WERI-Rb-1 (cell line): ENCODE results near the gene CPLX3.

Experiments used
- DNase-seq: peaks from one replicate; pipeline ENCODE4 v3.0.0-alpha.2; 2020
- H3K27ac ChIP-seq: fragments of 250-450 bp; sonication (Bioruptor Pico); 2 replicates; pipeline ENCODE4 v1.5.1; 2020; ENCODE audit warnings: mild to moderate bottlenecking, moderate library complexity
- H3K27me3 ChIP-seq: fragments of 250-450 bp; sonication (Bioruptor Pico); 2 replicates; pipeline ENCODE4 v1.5.1; 2021; ENCODE audit warnings: mild to moderate bottlenecking, low read depth, moderate library complexity; ENCODE audit not compliant: insufficient read depth, severe bottlenecking
- H3K36me3 ChIP-seq: fragments of 250-450 bp; sonication (Bioruptor Pico); 2 replicates; pipeline ENCODE4 v1.5.1; 2020; ENCODE audit warnings: mild to moderate bottlenecking, moderate library complexity
- H3K4me3 ChIP-seq: 2 replicates; pipeline ENCODE4 v1.5.1; 2011; ENCODE audit warnings: low read depth, mild to moderate bottlenecking, control low read depth, low read length
- H3K9me3 ChIP-seq: fragments of 250-450 bp; sonication (Bioruptor Pico); 2 replicates; pipeline ENCODE4 v1.5.1; 2021; ENCODE audit warnings: mild to moderate bottlenecking, moderate library complexity; ENCODE audit not compliant: severe bottlenecking
- TF ChIP-seq, protein P1 (sequence below): IDR thresholded peaks from 2 replicates; pipeline ENCODE4 v1.5.1; 2011; ENCODE audit warnings: low read depth, mild to moderate bottlenecking, control low read depth, inconsistent platforms, low read length

CPLX3 gene

DNA sequence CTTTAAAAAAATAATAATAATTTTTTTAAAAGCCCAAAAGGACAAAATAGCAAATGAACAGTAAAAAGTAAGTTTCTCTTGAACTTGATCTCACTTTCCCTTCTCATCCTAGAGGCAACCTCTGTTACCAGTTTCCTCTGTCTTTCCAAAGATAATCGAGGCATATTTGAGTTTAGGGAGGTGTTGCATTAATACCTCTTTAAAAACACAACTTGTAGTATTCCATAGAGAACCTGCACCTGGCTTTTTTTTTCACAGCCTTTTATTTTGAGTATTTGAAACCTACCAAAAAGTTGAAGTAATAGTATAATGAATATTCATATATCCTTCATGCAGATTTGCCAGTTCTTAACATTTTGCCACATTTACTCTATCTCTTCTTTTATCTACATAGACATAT is 35.4 kb upstream of the CPLX3 start:
- no peak overlapping the region for H3K27ac ChIP-seq
- H3K4me3 ChIP-seq = no peak overlapping the region
- no peaks in the 10 kb centered on the region for H3K9me3 ChIP-seq
- no peak for DNase-seq
- H3K36me3 ChIP-seq = peaks cover 26% of the 10 kb centered on the region
- H3K27me3 ChIP-seq = no peaks in the 10 kb centered on the region
- TF ChIP-seq, protein P1, sequence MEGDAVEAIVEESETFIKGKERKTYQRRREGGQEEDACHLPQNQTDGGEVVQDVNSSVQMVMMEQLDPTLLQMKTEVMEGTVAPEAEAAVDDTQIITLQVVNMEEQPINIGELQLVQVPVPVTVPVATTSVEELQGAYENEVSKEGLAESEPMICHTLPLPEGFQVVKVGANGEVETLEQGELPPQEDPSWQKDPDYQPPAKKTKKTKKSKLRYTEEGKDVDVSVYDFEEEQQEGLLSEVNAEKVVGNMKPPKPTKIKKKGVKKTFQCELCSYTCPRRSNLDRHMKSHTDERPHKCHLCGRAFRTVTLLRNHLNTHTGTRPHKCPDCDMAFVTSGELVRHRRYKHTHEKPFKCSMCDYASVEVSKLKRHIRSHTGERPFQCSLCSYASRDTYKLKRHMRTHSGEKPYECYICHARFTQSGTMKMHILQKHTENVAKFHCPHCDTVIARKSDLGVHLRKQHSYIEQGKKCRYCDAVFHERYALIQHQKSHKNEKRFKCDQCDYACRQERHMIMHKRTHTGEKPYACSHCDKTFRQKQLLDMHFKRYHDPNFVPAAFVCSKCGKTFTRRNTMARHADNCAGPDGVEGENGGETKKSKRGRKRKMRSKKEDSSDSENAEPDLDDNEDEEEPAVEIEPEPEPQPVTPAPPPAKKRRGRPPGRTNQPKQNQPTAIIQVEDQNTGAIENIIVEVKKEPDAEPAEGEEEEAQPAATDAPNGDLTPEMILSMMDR = no peak

DNA sequence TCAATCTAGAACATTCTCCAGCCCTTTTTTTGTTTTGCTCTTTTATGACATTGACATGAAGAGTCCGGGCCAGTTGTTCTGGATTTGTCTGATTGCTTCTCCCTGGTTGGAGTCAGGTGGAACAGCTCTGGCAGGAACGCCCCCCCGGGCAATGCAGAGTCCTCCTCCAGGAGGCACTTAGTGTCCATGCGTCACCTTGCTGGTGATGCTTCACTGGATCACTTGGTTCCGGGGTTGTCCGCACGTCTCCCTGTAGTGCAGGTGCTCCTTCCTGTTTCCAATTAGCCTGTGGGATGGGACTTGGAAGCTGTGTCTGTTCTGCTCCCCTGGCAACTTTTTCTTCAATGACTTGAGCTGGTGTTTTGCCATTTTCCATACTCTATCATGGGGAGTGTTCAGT is 34.8 kb upstream of the CPLX3 start:
- no peaks in the 10 kb centered on the region for H3K27me3 ChIP-seq
- H3K27ac ChIP-seq = no peak overlapping the region
- H3K36me3 ChIP-seq = peaks cover 20% of the 10 kb centered on the region
- H3K4me3 ChIP-seq = no peak overlapping the region
- no peaks in the 10 kb centered on the region for H3K9me3 ChIP-seq
- no peak for DNase-seq
- TF ChIP-seq, protein P1 = no peak

DNA sequence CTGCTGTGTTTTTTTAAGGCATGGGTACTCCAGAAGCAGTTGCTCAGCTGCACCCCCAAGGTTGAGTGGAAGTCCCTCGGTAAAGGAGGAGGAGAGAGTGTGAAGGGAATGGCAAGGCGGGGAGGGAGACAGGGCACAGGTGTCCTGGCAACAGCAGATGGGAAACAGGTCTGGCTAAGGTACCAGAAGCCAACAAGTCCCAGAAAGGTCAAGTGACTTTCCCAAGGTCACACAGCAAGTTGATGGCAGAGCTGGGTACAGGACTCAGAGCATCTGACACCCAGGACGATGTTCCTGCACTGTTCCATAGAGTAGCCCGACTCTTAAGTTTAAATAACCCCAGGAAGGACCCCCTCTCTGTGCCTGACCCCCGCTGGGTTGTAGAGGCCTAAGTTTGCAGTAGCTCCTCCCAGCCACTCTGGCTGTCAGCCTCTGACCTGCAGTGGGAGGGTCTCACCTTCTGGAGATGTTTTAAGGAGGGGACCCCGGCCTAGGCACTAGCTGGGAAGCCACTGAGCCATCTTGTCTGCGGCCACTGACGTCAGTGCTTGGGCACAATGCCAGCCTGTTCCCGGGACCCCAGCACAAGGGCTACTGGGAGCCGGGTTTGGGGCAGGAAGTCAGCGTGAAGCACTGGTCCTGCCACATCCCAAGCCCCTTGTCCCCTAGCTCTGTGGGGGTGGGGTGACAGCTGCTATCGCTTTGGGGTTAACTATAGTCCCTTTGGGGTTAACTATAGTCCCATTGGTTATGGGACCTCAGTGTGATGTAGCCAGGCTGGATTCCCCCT is 34.0 kb upstream of the CPLX3 start:
- peaks cover 15% of the 10 kb centered on the region for H3K36me3 ChIP-seq
- TF ChIP-seq, protein P1 = no peak
- no peak overlapping the region for H3K4me3 ChIP-seq
- DNase-seq = no peak
- no peak overlapping the region for H3K27ac ChIP-seq
- no peaks in the 10 kb centered on the region for H3K9me3 ChIP-seq
- H3K27me3 ChIP-seq = no peaks in the 10 kb centered on the region

DNA sequence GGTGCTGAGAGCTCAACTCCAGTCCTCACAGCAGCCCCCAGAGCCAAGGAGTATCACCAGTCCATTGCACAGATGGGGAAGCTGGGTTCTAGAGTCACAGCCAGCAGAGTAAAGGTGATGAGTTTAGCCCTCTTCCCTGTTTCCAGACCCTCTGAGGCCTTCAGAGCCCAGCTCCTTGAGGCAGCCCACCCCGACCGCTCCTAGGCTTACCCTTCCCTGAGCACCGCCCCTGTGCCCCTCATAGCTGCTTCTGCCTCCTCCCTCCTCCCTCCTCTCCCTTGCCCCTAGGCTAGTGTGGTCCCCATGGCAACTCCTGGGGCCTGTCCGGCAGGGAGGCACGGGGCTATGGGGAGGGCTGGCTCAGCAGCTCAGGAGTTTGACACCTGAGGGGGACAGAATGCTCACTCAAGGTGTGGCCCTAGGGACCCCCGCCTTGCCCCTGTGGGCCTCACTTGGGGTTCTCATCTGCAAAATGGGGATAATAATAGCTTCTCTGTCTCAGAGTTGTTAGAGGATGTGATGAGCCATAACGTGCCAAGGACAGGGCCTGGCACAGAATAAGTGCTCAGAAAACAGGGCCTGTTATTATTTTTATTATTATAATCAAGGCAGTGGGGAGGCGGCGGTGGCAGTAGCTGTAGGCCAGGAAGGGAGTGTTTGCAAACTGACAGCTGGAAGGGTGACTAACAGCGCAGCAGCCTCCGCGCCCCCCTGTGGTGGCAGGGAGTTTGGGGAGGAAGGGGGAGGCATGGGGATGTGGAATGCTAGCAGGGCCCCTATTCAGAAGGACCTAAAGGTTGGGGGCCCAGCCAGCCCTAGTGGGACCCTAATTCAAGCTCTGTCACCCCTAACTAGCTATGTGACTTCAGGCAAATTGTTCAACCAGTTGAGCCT is 33.0 kb upstream of the CPLX3 start:
- DNase-seq = no peak
- H3K27me3 ChIP-seq = no peaks in the 10 kb centered on the region
- TF ChIP-seq, protein P1 = no peak
- H3K9me3 ChIP-seq = no peaks in the 10 kb centered on the region
- H3K27ac ChIP-seq = no peak overlapping the region
- H3K4me3 ChIP-seq = no peak overlapping the region
- H3K36me3 ChIP-seq = peaks cover 9% of the 10 kb centered on the region; the same call in 1 of the 2 replicates

DNA sequence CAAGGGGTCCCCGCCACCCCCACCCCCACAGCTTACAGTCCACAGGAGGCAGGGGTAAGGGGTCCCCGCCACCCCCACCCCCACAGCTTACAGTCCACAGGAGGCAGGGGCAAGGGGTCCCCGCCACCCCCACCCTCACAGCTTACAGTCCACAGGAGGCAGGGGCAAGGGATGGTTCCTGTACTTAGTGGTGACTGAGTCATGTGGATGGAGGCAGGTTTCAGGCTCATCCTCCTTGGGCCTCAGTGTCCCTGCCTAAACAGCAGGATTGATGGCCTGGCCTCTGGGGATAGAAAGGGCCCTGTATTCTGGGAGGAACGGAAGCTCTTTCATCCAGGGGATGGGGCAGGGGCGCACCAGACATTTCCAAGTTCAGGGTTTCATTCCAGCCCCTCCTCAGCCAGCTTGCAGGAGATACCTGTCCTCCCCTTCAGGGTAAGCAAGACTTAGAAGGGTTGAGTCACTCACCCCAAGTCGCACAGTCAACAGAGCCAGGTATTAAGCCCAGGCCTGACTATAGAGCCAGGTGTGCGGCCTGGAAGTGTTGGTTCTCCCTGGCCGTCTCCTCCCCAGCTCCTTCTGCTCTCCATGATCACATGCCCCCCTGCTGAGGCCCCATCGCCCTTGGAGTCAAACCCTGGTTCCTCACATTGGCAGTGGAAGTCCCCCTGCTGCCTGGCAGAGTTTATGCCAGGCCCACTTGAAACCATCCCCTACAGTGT is 32.0 kb upstream of the CPLX3 start:
- Histone ChIP-seq H3K36me3 (peaks cover 18% of the 10 kb centered on the region), H3K27me3 (no peaks in the 10 kb centered on the region), H3K9me3 (no peaks in the 10 kb centered on the region), H3K4me3 (no peak overlapping the region), H3K27ac (no peak overlapping the region)
- no peak for DNase-seq
- TF ChIP-seq, protein P1 = no peak
